ENCODE data around the gene TMEM184A. TPM values are rescaled to one million over a fixed set of nuclear protein-coding genes. Genes with fewer than 3 reads are reported as not detected.

TMEM184A gene
- total and polyA plus RNA-seq, 2 experiments from 2014 or later = 0.18 to 0.66 TPM

DNA sequence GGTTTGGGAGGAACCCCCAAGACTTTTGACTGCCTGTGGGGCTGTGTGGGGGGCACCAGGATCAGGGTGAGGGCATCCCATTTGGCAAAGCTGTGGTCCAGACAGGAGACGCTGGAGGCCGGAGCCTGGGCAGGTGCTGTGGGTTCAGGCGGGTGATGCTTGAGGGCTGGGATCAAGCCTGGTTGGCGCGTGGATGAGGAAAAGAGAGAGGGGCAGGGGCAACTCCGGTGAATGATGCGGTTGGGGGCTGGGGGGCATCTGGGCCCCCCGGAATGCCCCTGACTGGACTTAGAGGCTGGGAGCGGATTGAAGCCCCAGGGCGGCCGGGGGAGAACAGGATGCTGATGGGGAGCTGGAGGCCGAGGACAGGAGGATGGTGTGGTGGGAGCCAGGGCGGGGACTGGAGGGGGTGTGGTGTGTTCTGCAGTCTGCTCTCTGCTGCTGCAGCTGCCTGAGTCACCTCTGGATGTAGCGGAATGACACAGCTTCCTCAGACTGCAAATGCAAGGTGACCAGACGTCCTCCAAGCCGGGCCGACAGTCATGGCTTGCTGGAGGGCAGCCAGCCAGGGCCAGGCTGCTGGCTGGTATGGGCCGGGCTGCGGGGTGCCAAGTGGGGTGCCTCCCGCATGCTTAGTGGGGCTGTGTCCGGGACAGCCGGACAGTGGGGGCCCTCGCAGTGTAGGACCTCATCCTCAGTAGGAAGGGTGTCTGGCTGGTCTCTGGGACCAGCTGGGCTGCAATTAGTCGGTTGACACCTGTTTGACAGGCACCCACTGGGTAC, 22.3 kb downstream of the TMEM184A start:
- no peak overlapping the region for H3K4me2 ChIP-seq
- H3K27ac Mint-ChIP-seq = 0 out of 2 replicates have a peak overlapping the region, but pooled peaks have one; percentile 48
- no peak overlapping the region for H3K4me3 Mint-ChIP-seq
- no peak overlapping the region for H3K4me3 ChIP-seq
- ATAC-seq = no peak
- H4K20me1 ChIP-seq (replicated peaks; ENCODE audit: insufficient read depth) = peaks cover 3% of the 10 kb centered on the region; the same call in 1 of the 2 replicates
- H3K9me2 ChIP-seq (ENCODE audit: insufficient read depth) = no peaks in the 10 kb centered on the region
- no peak for DNase-seq (ENCODE audit: low spot score)
- peaks cover 30% of the 10 kb centered on the region for H3K27me3 Mint-ChIP-seq (ENCODE audit: insufficient read depth, low read depth, poor library complexity)
- no peaks in the 10 kb centered on the region for H3K36me3 ChIP-seq (ENCODE audit: insufficient read depth)
- 0 out of 2 replicates have a peak, but pooled peaks cover 11% of the 10 kb centered on the region for H3F3A ChIP-seq (replicated peaks; ENCODE audit: low read depth)
- no peak overlapping the region for H3K27ac ChIP-seq (ENCODE audit: low read depth)
- H3K36me3 Mint-ChIP-seq (ENCODE audit: low read depth) = peaks cover 3% of the 10 kb centered on the region; the same call in 1 of the 3 replicates
- peaks cover 20% of the 10 kb centered on the region for H3K4me1 ChIP-seq (ENCODE audit: insufficient read depth)
- no peaks in the 10 kb centered on the region for H3K9me3 Mint-ChIP-seq
- peaks cover 39% of the 10 kb centered on the region for H3K4me1 Mint-ChIP-seq
- H3K79me2 ChIP-seq (replicated peaks; ENCODE audit: insufficient read depth) = peaks cover 67% of the 10 kb centered on the region
- TF ChIP-seq STAT1 (IDR thresholded peaks at IDR 0.05; ENCODE audit: unreplicated experiment) (no peak), JUNB (IDR thresholded peaks at IDR 0.05; ENCODE audit: unreplicated experiment) (no peak), ZNF331 (CRISPR knock-in tag; IDR thresholded peaks at IDR 0.05; ENCODE audit: low read depth) (no peak), ZNF114 (CRISPR knock-in tag; IDR thresholded peaks at IDR 0.05) (no peak), EZH2phosphoT487 (IDR thresholded peaks at IDR 0.05; ENCODE audit: unreplicated experiment) (no peak)
- TF ChIP-seq, protein P1, sequence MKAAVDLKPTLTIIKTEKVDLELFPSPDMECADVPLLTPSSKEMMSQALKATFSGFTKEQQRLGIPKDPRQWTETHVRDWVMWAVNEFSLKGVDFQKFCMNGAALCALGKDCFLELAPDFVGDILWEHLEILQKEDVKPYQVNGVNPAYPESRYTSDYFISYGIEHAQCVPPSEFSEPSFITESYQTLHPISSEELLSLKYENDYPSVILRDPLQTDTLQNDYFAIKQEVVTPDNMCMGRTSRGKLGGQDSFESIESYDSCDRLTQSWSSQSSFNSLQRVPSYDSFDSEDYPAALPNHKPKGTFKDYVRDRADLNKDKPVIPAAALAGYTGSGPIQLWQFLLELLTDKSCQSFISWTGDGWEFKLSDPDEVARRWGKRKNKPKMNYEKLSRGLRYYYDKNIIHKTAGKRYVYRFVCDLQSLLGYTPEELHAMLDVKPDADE (IDR thresholded peaks at IDR 0.05) = no peak
- TF ChIP-seq, protein P2, sequence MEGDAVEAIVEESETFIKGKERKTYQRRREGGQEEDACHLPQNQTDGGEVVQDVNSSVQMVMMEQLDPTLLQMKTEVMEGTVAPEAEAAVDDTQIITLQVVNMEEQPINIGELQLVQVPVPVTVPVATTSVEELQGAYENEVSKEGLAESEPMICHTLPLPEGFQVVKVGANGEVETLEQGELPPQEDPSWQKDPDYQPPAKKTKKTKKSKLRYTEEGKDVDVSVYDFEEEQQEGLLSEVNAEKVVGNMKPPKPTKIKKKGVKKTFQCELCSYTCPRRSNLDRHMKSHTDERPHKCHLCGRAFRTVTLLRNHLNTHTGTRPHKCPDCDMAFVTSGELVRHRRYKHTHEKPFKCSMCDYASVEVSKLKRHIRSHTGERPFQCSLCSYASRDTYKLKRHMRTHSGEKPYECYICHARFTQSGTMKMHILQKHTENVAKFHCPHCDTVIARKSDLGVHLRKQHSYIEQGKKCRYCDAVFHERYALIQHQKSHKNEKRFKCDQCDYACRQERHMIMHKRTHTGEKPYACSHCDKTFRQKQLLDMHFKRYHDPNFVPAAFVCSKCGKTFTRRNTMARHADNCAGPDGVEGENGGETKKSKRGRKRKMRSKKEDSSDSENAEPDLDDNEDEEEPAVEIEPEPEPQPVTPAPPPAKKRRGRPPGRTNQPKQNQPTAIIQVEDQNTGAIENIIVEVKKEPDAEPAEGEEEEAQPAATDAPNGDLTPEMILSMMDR (conservative IDR thresholded peaks at IDR 0.05; ENCODE audit: low read depth in 2 of 2) = no peak
- TF ChIP-seq, protein P3, sequence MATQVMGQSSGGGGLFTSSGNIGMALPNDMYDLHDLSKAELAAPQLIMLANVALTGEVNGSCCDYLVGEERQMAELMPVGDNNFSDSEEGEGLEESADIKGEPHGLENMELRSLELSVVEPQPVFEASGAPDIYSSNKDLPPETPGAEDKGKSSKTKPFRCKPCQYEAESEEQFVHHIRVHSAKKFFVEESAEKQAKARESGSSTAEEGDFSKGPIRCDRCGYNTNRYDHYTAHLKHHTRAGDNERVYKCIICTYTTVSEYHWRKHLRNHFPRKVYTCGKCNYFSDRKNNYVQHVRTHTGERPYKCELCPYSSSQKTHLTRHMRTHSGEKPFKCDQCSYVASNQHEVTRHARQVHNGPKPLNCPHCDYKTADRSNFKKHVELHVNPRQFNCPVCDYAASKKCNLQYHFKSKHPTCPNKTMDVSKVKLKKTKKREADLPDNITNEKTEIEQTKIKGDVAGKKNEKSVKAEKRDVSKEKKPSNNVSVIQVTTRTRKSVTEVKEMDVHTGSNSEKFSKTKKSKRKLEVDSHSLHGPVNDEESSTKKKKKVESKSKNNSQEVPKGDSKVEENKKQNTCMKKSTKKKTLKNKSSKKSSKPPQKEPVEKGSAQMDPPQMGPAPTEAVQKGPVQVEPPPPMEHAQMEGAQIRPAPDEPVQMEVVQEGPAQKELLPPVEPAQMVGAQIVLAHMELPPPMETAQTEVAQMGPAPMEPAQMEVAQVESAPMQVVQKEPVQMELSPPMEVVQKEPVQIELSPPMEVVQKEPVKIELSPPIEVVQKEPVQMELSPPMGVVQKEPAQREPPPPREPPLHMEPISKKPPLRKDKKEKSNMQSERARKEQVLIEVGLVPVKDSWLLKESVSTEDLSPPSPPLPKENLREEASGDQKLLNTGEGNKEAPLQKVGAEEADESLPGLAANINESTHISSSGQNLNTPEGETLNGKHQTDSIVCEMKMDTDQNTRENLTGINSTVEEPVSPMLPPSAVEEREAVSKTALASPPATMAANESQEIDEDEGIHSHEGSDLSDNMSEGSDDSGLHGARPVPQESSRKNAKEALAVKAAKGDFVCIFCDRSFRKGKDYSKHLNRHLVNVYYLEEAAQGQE (IDR thresholded peaks at IDR 0.05; ENCODE audit: unreplicated experiment) = no peak
- H2AFZ ChIP-seq = no peak overlapping the region
- H3K27me3 ChIP-seq (ENCODE audit: insufficient read depth) = no peaks in the 10 kb centered on the region
